ENCODE results near the gene TTC19. TPM values are rescaled to one million over a fixed set of nuclear protein-coding genes. Genes with fewer than 3 reads are reported as not detected.

Gene TTC19
- total RNA-seq, 4 donors from 2014 or later = 75.1 to 130 (median 92.0) TPM

DNA sequence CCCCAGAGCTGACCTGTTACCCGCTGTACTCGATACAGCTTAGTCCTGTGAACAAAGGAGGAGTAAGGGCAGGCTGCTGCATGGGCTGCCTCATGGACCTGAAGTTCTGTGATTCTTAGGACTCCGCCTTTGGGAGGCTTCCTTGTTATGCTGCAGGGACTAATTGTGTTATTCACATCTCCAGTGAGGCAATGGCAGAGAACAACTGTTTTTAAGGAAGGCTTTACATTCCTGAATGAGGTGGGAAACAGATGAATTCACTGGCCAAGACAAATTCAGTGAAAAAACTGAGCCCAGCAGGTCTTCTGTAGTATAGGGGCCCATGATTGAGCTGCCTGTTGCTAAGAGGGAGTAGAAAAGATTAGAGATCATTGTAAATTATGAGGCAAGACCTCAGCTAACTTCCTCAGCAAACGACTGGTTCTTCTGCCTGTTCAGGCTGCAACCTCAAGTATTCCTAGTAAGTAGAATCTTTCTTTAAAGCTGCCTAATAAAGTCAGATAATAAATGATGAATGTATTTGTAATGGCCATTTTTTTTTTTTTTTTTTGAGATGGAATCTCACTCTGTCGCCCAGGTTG, 28.4 kb upstream of the TTC19 start:
- Histone ChIP-seq H3K27me3 (no peaks in the 10 kb centered on the region), H3K9me3 (no peaks in the 10 kb centered on the region), H3K4me1 (peaks cover 0 to 17% (median 0%) of the 10 kb centered on the region in 4 donors), H3K36me3 (peaks cover 0 to 8% (median 0%) of the 10 kb centered on the region in 3 donors), H3K27ac (no peak overlapping the region), H3K4me3 (no peak overlapping the region)
- TF ChIP-seq, protein P1, sequence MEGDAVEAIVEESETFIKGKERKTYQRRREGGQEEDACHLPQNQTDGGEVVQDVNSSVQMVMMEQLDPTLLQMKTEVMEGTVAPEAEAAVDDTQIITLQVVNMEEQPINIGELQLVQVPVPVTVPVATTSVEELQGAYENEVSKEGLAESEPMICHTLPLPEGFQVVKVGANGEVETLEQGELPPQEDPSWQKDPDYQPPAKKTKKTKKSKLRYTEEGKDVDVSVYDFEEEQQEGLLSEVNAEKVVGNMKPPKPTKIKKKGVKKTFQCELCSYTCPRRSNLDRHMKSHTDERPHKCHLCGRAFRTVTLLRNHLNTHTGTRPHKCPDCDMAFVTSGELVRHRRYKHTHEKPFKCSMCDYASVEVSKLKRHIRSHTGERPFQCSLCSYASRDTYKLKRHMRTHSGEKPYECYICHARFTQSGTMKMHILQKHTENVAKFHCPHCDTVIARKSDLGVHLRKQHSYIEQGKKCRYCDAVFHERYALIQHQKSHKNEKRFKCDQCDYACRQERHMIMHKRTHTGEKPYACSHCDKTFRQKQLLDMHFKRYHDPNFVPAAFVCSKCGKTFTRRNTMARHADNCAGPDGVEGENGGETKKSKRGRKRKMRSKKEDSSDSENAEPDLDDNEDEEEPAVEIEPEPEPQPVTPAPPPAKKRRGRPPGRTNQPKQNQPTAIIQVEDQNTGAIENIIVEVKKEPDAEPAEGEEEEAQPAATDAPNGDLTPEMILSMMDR (IDR thresholded peaks at IDR 0.05) = no peak
- no peak for TF ChIP-seq POLR2A (IDR thresholded peaks at IDR 0.05)
- DNase-seq = no peak

DNA sequence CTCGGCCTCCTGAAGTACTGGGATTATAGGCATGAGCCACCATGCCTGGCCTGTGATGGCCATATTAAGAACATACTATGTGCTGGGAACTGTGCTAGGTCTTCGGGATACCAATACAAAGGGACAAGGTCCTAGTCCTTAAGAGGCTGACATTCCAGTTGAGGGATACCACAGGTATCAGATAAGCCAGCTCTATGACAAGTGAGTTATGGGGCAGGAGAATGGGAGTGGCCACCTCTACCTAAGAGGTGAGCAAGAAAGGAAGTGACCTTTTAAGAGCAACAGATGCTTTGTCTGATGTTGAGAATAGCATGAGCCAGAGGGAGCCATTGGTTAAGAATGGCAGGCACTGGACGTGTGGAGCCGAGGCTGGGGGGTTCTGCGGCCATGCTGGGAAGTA, 27.7 kb upstream of the TTC19 start:
- H3K27ac ChIP-seq = no peak overlapping the region

GRCh38 chr17:15972497-15972951, 27.1 kb upstream of the TTC19 start:
- Histone ChIP-seq H3K27me3 (no peaks in the 10 kb centered on the region), H3K4me3 (no peak overlapping the region), H3K27ac (no peak overlapping the region), H3K36me3 (peaks cover 0 to 21% (median 0%) of the 10 kb centered on the region in 3 donors), H3K4me1 (peaks cover 0 to 3% (median 0%) of the 10 kb centered on the region in 4 donors), H3K9me3 (no peaks in the 10 kb centered on the region)
- TF ChIP-seq, protein P1 (IDR thresholded peaks at IDR 0.05) = no peak
- TF ChIP-seq POLR2A (IDR thresholded peaks at IDR 0.05) = no peak
- DNase-seq = no peak

More for the DNA sequence above, 27.7 kb upstream of the TTC19 start:
- Histone ChIP-seq H3K9me3 (no peaks in the 10 kb centered on the region), H3K36me3 (peaks cover 0 to 15% (median 0%) of the 10 kb centered on the region in 3 donors), H3K4me3 (no peak overlapping the region), H3K27me3 (no peaks in the 10 kb centered on the region), H3K4me1 (peaks cover 0 to 10% (median 0%) of the 10 kb centered on the region in 4 donors)
- DNase-seq = no peak
- no peak for TF ChIP-seq POLR2A (IDR thresholded peaks at IDR 0.05)
- TF ChIP-seq, protein P1 (IDR thresholded peaks at IDR 0.05) = no peak

- peaks cover 0 to 26% (median 0%) of the 10 kb centered on the region in 3 donors for H3K36me3 ChIP-seq
- no peak overlapping the region for H3K4me3 ChIP-seq
- TF ChIP-seq, protein P1 (IDR thresholded peaks at IDR 0.05) = no peak
- TF ChIP-seq POLR2A (IDR thresholded peaks at IDR 0.05) = no peak
- H3K9me3 ChIP-seq = no peaks in the 10 kb centered on the region
- no peaks in the 10 kb centered on the region for H3K27me3 ChIP-seq
- H3K27ac ChIP-seq = no peak overlapping the region
- no peaks in the 10 kb centered on the region for H3K4me1 ChIP-seq
- DNase-seq = no peak
Observed at GRCh38 chr17:15973016-15973415, 26.6 kb upstream of the TTC19 start.

- H3K27me3 ChIP-seq = no peaks in the 10 kb centered on the region
- H3K4me3 ChIP-seq = no peak overlapping the region
- DNase-seq = no peak
- TF ChIP-seq, protein P1 (IDR thresholded peaks at IDR 0.05) = no peak
- no peak for TF ChIP-seq POLR2A (IDR thresholded peaks at IDR 0.05)
- H3K4me1 ChIP-seq = no peaks in the 10 kb centered on the region
- no peak overlapping the region for H3K27ac ChIP-seq
- peaks cover 0 to 27% (median 0%) of the 10 kb centered on the region in 3 donors for H3K36me3 ChIP-seq
- H3K9me3 ChIP-seq = no peaks in the 10 kb centered on the region
Observed at GRCh38 chr17:15973834-15974233, 25.8 kb upstream of the TTC19 start.

Data from Peyer's patch (tissue), 4 donors.